NCI-H2196 treated with DMSO at 0.1 percent for 48 hours (cell line): Measurements from ENCODE around the gene PSMD4.
"Not testable (repeated sequence)": the region's sequence is repeated elsewhere in the genome, so short reads cannot be mapped to it uniquely, and the experiment has no call there.

Experiments used
- DNase-seq: peaks from one replicate; lab custom pipeline; 2025; ENCODE audit not compliant: unreplicated experiment; lab: John Stamatoyannopoulos, UW

Gene PSMD4

GRCh38 chr1:151267760-151268159 is 13.2 kb downstream of the PSMD4 start:
- DNase-seq, result no peak

GRCh38 chr1:151273924-151274466 is 19.5 kb downstream of the PSMD4 start:
- no peak for DNase-seq

- DNase-seq, result not testable (repeated sequence)
Measured at GRCh38 chr1:151275341-151275740, 20.8 kb downstream of the PSMD4 start.

- DNase-seq, result no peak
Measured at GRCh38 chr1:151277249-151277648, 22.7 kb downstream of the PSMD4 start.

GRCh38 chr1:151281225-151281968 is 26.9 kb downstream of the PSMD4 start:
- peak; percentile 92 for DNase-seq

GRCh38 chr1:151281969-151282882 is 27.7 kb downstream of the PSMD4 start, which contains the start of gene ZNF687:
Gene ZNF687 (plus strand): TSS chr1:151282299. CDS start chr1:151286292, 3,993 bp downstream.
- DNase-seq, result peak; percentile 100

- no peak for DNase-seq
Measured at GRCh38 chr1:151282883-151283725, 28.6 kb downstream of the PSMD4 start.

- no peak for DNase-seq
Measured at GRCh38 chr1:151284013-151284577, 29.6 kb downstream of the PSMD4 start.

GRCh38 chr1:151286619-151287340 is 32.2 kb downstream of the PSMD4 start:
- DNase-seq, result no peak

GRCh38 chr1:151287341-151287699 is 32.8 kb downstream of the PSMD4 start:
- no peak for DNase-seq

GRCh38 chr1:151287767-151288500 is 33.4 kb downstream of the PSMD4 start:
- no peak for DNase-seq

GRCh38 chr1:151288502-151288901 is 34.0 kb downstream of the PSMD4 start:
- no peak for DNase-seq

- DNase-seq, result no peak
Measured at GRCh38 chr1:151289080-151289935, 34.8 kb downstream of the PSMD4 start.

- DNase-seq, result no peak
Measured at GRCh38 chr1:151289991-151290708, 35.6 kb downstream of the PSMD4 start.

GRCh38 chr1:151290709-151291303 is 36.3 kb downstream of the PSMD4 start:
- no peak for DNase-seq

GRCh38 chr1:151292207-151293030 is 37.9 kb downstream of the PSMD4 start:
- DNase-seq, result no peak
